Astrocyte (in vitro differentiated cells and primary cell): Measurements from ENCODE around the gene SLC6A4.

Source experiments
- EZH2 ChIP-seq: IDR thresholded peaks from 2 replicates; pipeline ENCODE4 v1.6.1; 2012; ENCODE audit warnings: mild to moderate bottlenecking, low read length, inconsistent platforms; ENCODE audit not compliant: insufficient read depth
- TF ChIP-seq, protein P1 (sequence below): IDR thresholded peaks from 2 replicates; pipeline ENCODE4 v1.5.1; 2011; ENCODE audit warnings: low read depth, mild to moderate bottlenecking, inconsistent platforms, low read length, moderate library complexity; ENCODE audit not compliant: insufficient read depth

DNA sequence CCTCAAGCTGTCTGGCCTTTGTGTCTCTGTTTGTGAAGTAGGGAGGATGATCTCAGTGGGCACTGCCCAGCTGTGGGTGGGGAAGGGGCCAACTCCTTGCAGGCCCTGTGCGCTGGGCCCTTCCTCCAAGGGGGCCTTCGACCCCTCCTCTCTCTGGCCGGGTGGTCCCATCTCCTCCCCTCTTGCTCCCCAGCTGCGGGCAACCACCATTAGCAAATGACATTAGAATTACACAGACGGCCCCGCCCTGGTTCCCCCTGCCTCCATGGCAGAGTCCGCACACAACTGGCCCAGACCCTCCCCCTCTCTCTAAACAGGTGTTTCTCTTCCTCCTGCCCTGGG lies 2.5 kb upstream of the SLC6A4 start:
- TF ChIP-seq, protein P1, sequence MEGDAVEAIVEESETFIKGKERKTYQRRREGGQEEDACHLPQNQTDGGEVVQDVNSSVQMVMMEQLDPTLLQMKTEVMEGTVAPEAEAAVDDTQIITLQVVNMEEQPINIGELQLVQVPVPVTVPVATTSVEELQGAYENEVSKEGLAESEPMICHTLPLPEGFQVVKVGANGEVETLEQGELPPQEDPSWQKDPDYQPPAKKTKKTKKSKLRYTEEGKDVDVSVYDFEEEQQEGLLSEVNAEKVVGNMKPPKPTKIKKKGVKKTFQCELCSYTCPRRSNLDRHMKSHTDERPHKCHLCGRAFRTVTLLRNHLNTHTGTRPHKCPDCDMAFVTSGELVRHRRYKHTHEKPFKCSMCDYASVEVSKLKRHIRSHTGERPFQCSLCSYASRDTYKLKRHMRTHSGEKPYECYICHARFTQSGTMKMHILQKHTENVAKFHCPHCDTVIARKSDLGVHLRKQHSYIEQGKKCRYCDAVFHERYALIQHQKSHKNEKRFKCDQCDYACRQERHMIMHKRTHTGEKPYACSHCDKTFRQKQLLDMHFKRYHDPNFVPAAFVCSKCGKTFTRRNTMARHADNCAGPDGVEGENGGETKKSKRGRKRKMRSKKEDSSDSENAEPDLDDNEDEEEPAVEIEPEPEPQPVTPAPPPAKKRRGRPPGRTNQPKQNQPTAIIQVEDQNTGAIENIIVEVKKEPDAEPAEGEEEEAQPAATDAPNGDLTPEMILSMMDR, result no peak
- TF ChIP-seq EZH2, result peak; percentile 45
